ENCODE results near the gene AGMO.
"Not testable (repeated sequence)": the region's sequence is repeated elsewhere in the genome, so short reads cannot be mapped to it uniquely, and the experiment has no call there.

Gene AGMO

DNA sequence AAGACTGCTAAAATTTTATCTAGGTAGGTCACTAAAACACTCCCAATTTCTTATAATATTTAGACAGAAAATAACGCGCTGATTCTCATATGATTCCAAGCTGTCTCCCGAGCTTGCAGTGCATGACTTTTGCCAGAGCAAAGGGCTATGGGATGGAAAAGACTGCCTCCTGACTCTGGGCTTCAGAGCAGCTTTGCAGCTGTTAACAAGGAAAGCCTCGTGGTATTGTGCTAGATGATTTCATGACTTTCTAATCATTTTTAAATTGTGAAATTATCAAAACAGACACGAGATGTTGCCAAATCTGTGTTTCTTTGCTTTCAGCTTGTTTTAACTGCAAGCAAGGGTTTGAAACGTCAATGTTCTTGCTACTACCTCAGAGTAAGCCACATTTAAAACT, 238.3 kb downstream of the AGMO start:
- no peaks in the 10 kb centered on the region for H3K27me3 ChIP-seq (ENCODE audit: control insufficient read depth, insufficient read depth, low read length)
- peaks cover 6% of the 10 kb centered on the region for H3K9me3 ChIP-seq (ENCODE audit: control insufficient read depth, insufficient read depth, low read depth, low read length)
- H3K9ac ChIP-seq (ENCODE audit: low read length) = no peak overlapping the region
- no peak overlapping the region for H3K27ac ChIP-seq (ENCODE audit: low read depth, low read length)
- no peak overlapping the region for H3K4me3 ChIP-seq (ENCODE audit: low read depth, low read length)
- H3K36me3 ChIP-seq (ENCODE audit: control insufficient read depth, insufficient read depth, low read length) = no peaks in the 10 kb centered on the region
- H3K4me1 ChIP-seq (ENCODE audit: control insufficient read depth, insufficient read depth, low read length) = no peaks in the 10 kb centered on the region

- no peaks in the 10 kb centered on the region for H3K9me3 ChIP-seq (ENCODE audit: control insufficient read depth, insufficient read depth, low read depth, low read length)
- no peaks in the 10 kb centered on the region for H3K36me3 ChIP-seq (ENCODE audit: control insufficient read depth, insufficient read depth, low read length)
- no peak overlapping the region for H3K9ac ChIP-seq (ENCODE audit: low read length)
- H3K27me3 ChIP-seq (ENCODE audit: control insufficient read depth, insufficient read depth, low read length) = no peaks in the 10 kb centered on the region
- H3K27ac ChIP-seq (ENCODE audit: low read depth, low read length) = no peak overlapping the region
- no peak overlapping the region for H3K4me3 ChIP-seq (ENCODE audit: low read depth, low read length)
- no peaks in the 10 kb centered on the region for H3K4me1 ChIP-seq (ENCODE audit: control insufficient read depth, insufficient read depth, low read length)
These were observed 244.6 kb downstream of the AGMO start for GRCh38 chr7:15317215-15317614.

DNA sequence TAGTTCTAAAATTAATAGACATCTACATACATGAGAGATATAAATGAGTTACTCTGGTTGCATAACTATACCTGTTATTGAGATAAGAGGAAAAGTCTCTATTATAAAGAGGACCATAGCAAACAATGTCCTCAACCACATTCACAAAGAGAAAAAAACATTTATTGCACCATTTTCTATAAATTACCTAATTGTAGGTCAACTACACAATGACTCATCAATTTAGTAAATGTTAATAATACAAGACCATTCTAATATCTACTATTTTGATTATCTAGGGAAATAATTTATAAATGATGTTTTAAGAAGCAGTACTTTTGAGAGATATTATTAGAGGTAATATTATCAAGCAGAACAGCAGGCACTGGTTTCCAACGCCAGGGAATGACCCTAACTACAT, 246.1 kb downstream of the AGMO start:
- H3K9me3 ChIP-seq (ENCODE audit: control insufficient read depth, insufficient read depth, low read depth, low read length) = peaks cover 1% of the 10 kb centered on the region; the same call in 1 of the 2 replicates

DNA sequence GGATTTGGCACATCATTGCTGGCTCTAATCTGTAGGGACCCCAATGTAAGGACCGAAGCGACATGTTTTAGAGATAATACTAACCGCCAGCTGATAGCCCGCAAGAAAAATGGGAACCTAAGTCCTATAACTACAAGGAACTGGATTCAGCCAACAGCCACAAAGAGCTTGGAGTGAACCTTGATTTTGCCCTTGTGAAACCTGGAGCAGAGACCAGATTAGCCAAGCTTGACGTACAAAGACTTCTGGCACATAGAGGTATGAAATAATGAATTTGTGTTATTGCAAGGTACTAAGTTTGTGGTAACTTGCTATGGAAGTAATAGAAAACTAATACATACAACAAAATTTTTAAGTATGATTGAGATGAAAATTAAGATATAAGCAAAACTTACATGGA, 246.9 kb downstream of the AGMO start:
- Histone ChIP-seq H3K9ac (ENCODE audit: low read length) (no peak overlapping the region), H3K27me3 (ENCODE audit: control insufficient read depth, insufficient read depth, low read length) (no peaks in the 10 kb centered on the region), H3K4me3 (ENCODE audit: low read depth, low read length) (no peak overlapping the region), H3K36me3 (ENCODE audit: control insufficient read depth, insufficient read depth, low read length) (no peaks in the 10 kb centered on the region), H3K27ac (ENCODE audit: low read depth, low read length) (no peak overlapping the region), H3K9me3 (ENCODE audit: control insufficient read depth, insufficient read depth, low read depth, low read length) (peaks cover 2% of the 10 kb centered on the region; the same call in 1 of the 2 replicates), H3K4me1 (ENCODE audit: control insufficient read depth, insufficient read depth, low read length) (no peaks in the 10 kb centered on the region)

More for the DNA sequence above, 246.1 kb downstream of the AGMO start:
- Histone ChIP-seq H3K4me3 (ENCODE audit: low read depth, low read length) (no peak overlapping the region), H3K9ac (ENCODE audit: low read length) (no peak overlapping the region), H3K27ac (ENCODE audit: low read depth, low read length) (no peak overlapping the region), H3K36me3 (ENCODE audit: control insufficient read depth, insufficient read depth, low read length) (no peaks in the 10 kb centered on the region), H3K27me3 (ENCODE audit: control insufficient read depth, insufficient read depth, low read length) (no peaks in the 10 kb centered on the region), H3K4me1 (ENCODE audit: control insufficient read depth, insufficient read depth, low read length) (no peaks in the 10 kb centered on the region)

- Histone ChIP-seq H3K4me3 (ENCODE audit: low read depth, low read length) (no peak overlapping the region), H3K36me3 (ENCODE audit: control insufficient read depth, insufficient read depth, low read length) (no peaks in the 10 kb centered on the region), H3K4me1 (ENCODE audit: control insufficient read depth, insufficient read depth, low read length) (no peaks in the 10 kb centered on the region), H3K27me3 (ENCODE audit: control insufficient read depth, insufficient read depth, low read length) (no peaks in the 10 kb centered on the region), H3K27ac (ENCODE audit: low read depth, low read length) (no peak overlapping the region), H3K9me3 (ENCODE audit: control insufficient read depth, insufficient read depth, low read depth, low read length) (peaks cover 2% of the 10 kb centered on the region; the same call in 1 of the 2 replicates), H3K9ac (ENCODE audit: low read length) (no peak overlapping the region)
These were observed 248.5 kb downstream of the AGMO start for GRCh38 chr7:15313361-15313760.

- Histone ChIP-seq H3K4me1 (ENCODE audit: control insufficient read depth, insufficient read depth, low read length) (no peaks in the 10 kb centered on the region), H3K27ac (ENCODE audit: low read depth, low read length) (no peak overlapping the region), H3K4me3 (ENCODE audit: low read depth, low read length) (no peak overlapping the region), H3K27me3 (ENCODE audit: control insufficient read depth, insufficient read depth, low read length) (no peaks in the 10 kb centered on the region), H3K9ac (ENCODE audit: low read length) (no peak overlapping the region), H3K36me3 (ENCODE audit: control insufficient read depth, insufficient read depth, low read length) (no peaks in the 10 kb centered on the region), H3K9me3 (ENCODE audit: control insufficient read depth, insufficient read depth, low read depth, low read length) (peaks cover 2% of the 10 kb centered on the region; the same call in 1 of the 2 replicates)
These were observed 251.9 kb downstream of the AGMO start for GRCh38 chr7:15309872-15310271.

- Histone ChIP-seq H3K4me3 (ENCODE audit: low read depth, low read length) (no peak overlapping the region), H3K9ac (ENCODE audit: low read length) (no peak overlapping the region), H3K36me3 (ENCODE audit: control insufficient read depth, insufficient read depth, low read length) (no peaks in the 10 kb centered on the region), H3K27ac (ENCODE audit: low read depth, low read length) (no peak overlapping the region), H3K4me1 (ENCODE audit: control insufficient read depth, insufficient read depth, low read length) (no peaks in the 10 kb centered on the region), H3K27me3 (ENCODE audit: control insufficient read depth, insufficient read depth, low read length) (no peaks in the 10 kb centered on the region), H3K9me3 (ENCODE audit: control insufficient read depth, insufficient read depth, low read depth, low read length) (peaks cover 2% of the 10 kb centered on the region; the same call in 1 of the 2 replicates)
These were observed 253.0 kb downstream of the AGMO start for GRCh38 chr7:15308821-15309220.

- H3K4me1 ChIP-seq (ENCODE audit: control insufficient read depth, insufficient read depth, low read length) = no peaks in the 10 kb centered on the region
- no peak overlapping the region for H3K9ac ChIP-seq (ENCODE audit: low read length)
- H3K4me3 ChIP-seq (ENCODE audit: low read depth, low read length) = no peak overlapping the region
- H3K9me3 ChIP-seq (ENCODE audit: control insufficient read depth, insufficient read depth, low read depth, low read length) = peaks cover 2% of the 10 kb centered on the region; the same call in 1 of the 2 replicates
- no peaks in the 10 kb centered on the region for H3K27me3 ChIP-seq (ENCODE audit: control insufficient read depth, insufficient read depth, low read length)
- no peak overlapping the region for H3K27ac ChIP-seq (ENCODE audit: low read depth, low read length)
- H3K36me3 ChIP-seq (ENCODE audit: control insufficient read depth, insufficient read depth, low read length) = no peaks in the 10 kb centered on the region
These were observed 255.5 kb downstream of the AGMO start for GRCh38 chr7:15306296-15306695.

- Histone ChIP-seq H3K27me3 (ENCODE audit: control insufficient read depth, insufficient read depth, low read length) (no peaks in the 10 kb centered on the region), H3K9ac (ENCODE audit: low read length) (no peak overlapping the region), H3K4me3 (ENCODE audit: low read depth, low read length) (no peak overlapping the region), H3K36me3 (ENCODE audit: control insufficient read depth, insufficient read depth, low read length) (no peaks in the 10 kb centered on the region), H3K9me3 (ENCODE audit: control insufficient read depth, insufficient read depth, low read depth, low read length) (no peaks in the 10 kb centered on the region), H3K27ac (ENCODE audit: low read depth, low read length) (no peak overlapping the region), H3K4me1 (ENCODE audit: control insufficient read depth, insufficient read depth, low read length) (no peaks in the 10 kb centered on the region)
These were observed 256.7 kb downstream of the AGMO start for GRCh38 chr7:15305002-15305600.

- Histone ChIP-seq H3K4me3 (ENCODE audit: low read depth, low read length) (no peak overlapping the region), H3K9me3 (ENCODE audit: control insufficient read depth, insufficient read depth, low read depth, low read length) (no peaks in the 10 kb centered on the region), H3K36me3 (ENCODE audit: control insufficient read depth, insufficient read depth, low read length) (no peaks in the 10 kb centered on the region), H3K27ac (ENCODE audit: low read depth, low read length) (no peak overlapping the region), H3K27me3 (ENCODE audit: control insufficient read depth, insufficient read depth, low read length) (no peaks in the 10 kb centered on the region), H3K4me1 (ENCODE audit: control insufficient read depth, insufficient read depth, low read length) (no peaks in the 10 kb centered on the region), H3K9ac (ENCODE audit: low read length) (no peak overlapping the region)
These were observed 258.5 kb downstream of the AGMO start for GRCh38 chr7:15303357-15303756.

- not testable (repeated sequence) for H3K4me3 ChIP-seq (ENCODE audit: low read depth, low read length); H3K36me3 ChIP-seq (ENCODE audit: control insufficient read depth, insufficient read depth, low read length); H3K9ac ChIP-seq (ENCODE audit: low read length); H3K27ac ChIP-seq (ENCODE audit: low read depth, low read length); H3K9me3 ChIP-seq (ENCODE audit: control insufficient read depth, insufficient read depth, low read depth, low read length); H3K4me1 ChIP-seq (ENCODE audit: control insufficient read depth, insufficient read depth, low read length); H3K27me3 ChIP-seq (ENCODE audit: control insufficient read depth, insufficient read depth, low read length)
These were observed 260.8 kb downstream of the AGMO start for GRCh38 chr7:15300986-15301385.
